GM13976 (cell line): ENCODE results near the gene CARD11.

ENCODE experiments used
- DNase-seq: peaks from one replicate; pipeline ENCODE4 v3.0.0; 2012; ENCODE audit warnings: low spot score
- CTCF ChIP-seq: IDR thresholded peaks from 2 replicates; pipeline ENCODE4 v1.5.1; 2012; ENCODE audit warnings: borderline replicate concordance, mild to moderate bottlenecking; ENCODE audit not compliant: insufficient read depth; ENCODE audit errors: extremely low read depth, missing control alignments, control extremely low read depth
- in situ Hi-C: fragments of 300-500 bp; cut with MboI; formaldehyde crosslinking; loops from one replicate; pipeline ENCODE4 v1.12.0; 2022; ENCODE audit warnings: low sequenced_read_pairs, mixed read lengths, inconsistent platforms; ENCODE audit not compliant: unreplicated experiment

CARD11 gene

GRCh38 chr7:2886900-2887299, 156.8 kb downstream of the CARD11 start:
- in situ Hi-C loops: loop anchor here (10.0 to 25.0 kb wide), 2 partner anchors 268 to 1025 kb away; no protein-coding TSS in a partner anchor
- peak; percentile 85 for DNase-seq
- peak; percentile 80 for TF ChIP-seq CTCF

GRCh38 chr7:2886391-2886790, 157.3 kb downstream of the CARD11 start:
- TF ChIP-seq CTCF: no peak
- in situ Hi-C loops: loop anchor here (10.0 to 25.0 kb wide), 2 partner anchors 268 to 1026 kb away; no protein-coding TSS in a partner anchor
- DNase-seq: no peak

- DNase-seq: no peak
- in situ Hi-C loops: loop anchor here (10.0 to 25.0 kb wide), 2 partner anchors 271 to 1028 kb away; no protein-coding TSS in a partner anchor
- no peak for TF ChIP-seq CTCF
These were observed 159.5 kb downstream of the CARD11 start for GRCh38 chr7:2884161-2884560.

- TF ChIP-seq CTCF: no peak
- no peak for DNase-seq
- in situ Hi-C loops: loop anchor here (10.0 to 25.0 kb wide), 2 partner anchors 272 to 1029 kb away; no protein-coding TSS in a partner anchor
These were observed 160.6 kb downstream of the CARD11 start for GRCh38 chr7:2883101-2883500.

GRCh38 chr7:2882111-2882510, 161.6 kb downstream of the CARD11 start:
- TF ChIP-seq CTCF: no peak
- no peak for DNase-seq
- in situ Hi-C loops: loop anchor here (10.0 to 25.0 kb wide), 2 partner anchors 273 to 1030 kb away; no protein-coding TSS in a partner anchor

GRCh38 chr7:2880874-2881533, 162.7 kb downstream of the CARD11 start:
- in situ Hi-C loops: loop anchor here (10.0 to 25.0 kb wide), 2 partner anchors 274 to 1031 kb away; no protein-coding TSS in a partner anchor
- TF ChIP-seq CTCF: no peak
- no peak for DNase-seq
